HepG2 (cell line): ENCODE data around the gene PLCL2.

Experiments used
- ATF6 ChIP-seq: sonication (generic); formaldehyde crosslinking; conservative IDR thresholded peaks from 2 replicates; pipeline ENCODE4 v1.4.0; 2020; ENCODE audit warnings: missing genetic modification reagents
- CC2D1A ChIP-seq: sonication (generic); formaldehyde crosslinking; IDR thresholded peaks from 2 replicates; pipeline ENCODE4 v1.8.1; 2023; ENCODE audit warnings: mild to moderate bottlenecking, missing genetic modification reagents
- CTCF ChIP-seq: sonication (generic); formaldehyde crosslinking; IDR thresholded peaks from 2 replicates; pipeline ENCODE4 v1.5.0; 2020; ENCODE audit warnings: mild to moderate bottlenecking, missing genetic modification reagents, moderate library complexity
- ELF4 ChIP-seq: sonication (generic); formaldehyde crosslinking; IDR thresholded peaks from 2 replicates; pipeline ENCODE4 v1.5.0; 2020; ENCODE audit warnings: missing genetic modification reagents, mild to moderate bottlenecking, moderate library complexity, borderline replicate concordance
- ETV6 ChIP-seq: sonication (generic); formaldehyde crosslinking; conservative IDR thresholded peaks from 2 replicates; pipeline ENCODE4 v1.4.0; 2020; ENCODE audit warnings: missing genetic modification reagents
- JUN ChIP-seq: sonication (generic); formaldehyde crosslinking; IDR thresholded peaks from 2 replicates; pipeline ENCODE4 v1.4.0; 2020; ENCODE audit warnings: mild to moderate bottlenecking, missing genetic modification reagents
- KDM5A ChIP-seq: fragments of 200-600 bp; sonication (generic); IDR thresholded peaks from 2 replicates; pipeline ENCODE4 v1.7.0; 2018; ENCODE audit warnings: antibody characterized with exemption, mild to moderate bottlenecking, low read length, borderline replicate concordance
- REST ChIP-seq, 2 experiments: IDR thresholded peaks; 2 replicates each; pipeline ENCODE4 v1.6.1; 2011 to 2012; ENCODE audit warnings: low read length in 2 of 2, borderline replicate concordance in 1 of 2, low read depth in 1 of 2, mild to moderate bottlenecking in 1 of 2, moderate library complexity in 1 of 2
- RFXANK ChIP-seq: IDR thresholded peaks from 2 replicates; pipeline ENCODE4 v1.6.1; 2016
- SALL2 ChIP-seq: sonication (generic); formaldehyde crosslinking; IDR thresholded peaks from 2 replicates; pipeline ENCODE4 v1.8.1; 2023; ENCODE audit warnings: mild to moderate bottlenecking, missing genetic modification reagents, inconsistent platforms
- SMAD9 ChIP-seq: sonication (generic); formaldehyde crosslinking; IDR thresholded peaks from 2 replicates; pipeline ENCODE4 v1.5.1; 2020; ENCODE audit warnings: mild to moderate bottlenecking, missing genetic modification reagents
- ZSCAN20 ChIP-seq: sonication (generic); formaldehyde crosslinking; IDR thresholded peaks from 2 replicates; pipeline ENCODE4 v1.4.0; 2020; ENCODE audit warnings: missing genetic modification reagents, mild to moderate bottlenecking, borderline replicate concordance

GRCh38 chr3:16913264-16913580 lies 28.5 kb downstream of the PLCL2 start:
- TF ChIP-seq ETV6, result no peak
- no peak for TF ChIP-seq SMAD9 (CRISPR knock-in tag)
- no peak for TF ChIP-seq ELF4 (CRISPR knock-in tag)
- no peak for TF ChIP-seq KDM5A
- TF ChIP-seq RFXANK (CRISPR knock-in tag), result no peak
- no peak for TF ChIP-seq CC2D1A (CRISPR knock-in tag)
- TF ChIP-seq CTCF, result no peak
- no peak for TF ChIP-seq JUN (CRISPR knock-in tag)
- TF ChIP-seq SALL2 (CRISPR knock-in tag), result no peak
- no peak for TF ChIP-seq ATF6 (CRISPR knock-in tag)
- TF ChIP-seq REST (IDR thresholded peaks at IDR 0.05; ENCODE audit: borderline replicate concordance in 1 of 2, low read depth in 1 of 2, low read length in 2 of 2), result no peak
- TF ChIP-seq ZSCAN20, result no peak
